ENCODE measurements around the gene RPL36A.

The RPL36A gene

DNA sequence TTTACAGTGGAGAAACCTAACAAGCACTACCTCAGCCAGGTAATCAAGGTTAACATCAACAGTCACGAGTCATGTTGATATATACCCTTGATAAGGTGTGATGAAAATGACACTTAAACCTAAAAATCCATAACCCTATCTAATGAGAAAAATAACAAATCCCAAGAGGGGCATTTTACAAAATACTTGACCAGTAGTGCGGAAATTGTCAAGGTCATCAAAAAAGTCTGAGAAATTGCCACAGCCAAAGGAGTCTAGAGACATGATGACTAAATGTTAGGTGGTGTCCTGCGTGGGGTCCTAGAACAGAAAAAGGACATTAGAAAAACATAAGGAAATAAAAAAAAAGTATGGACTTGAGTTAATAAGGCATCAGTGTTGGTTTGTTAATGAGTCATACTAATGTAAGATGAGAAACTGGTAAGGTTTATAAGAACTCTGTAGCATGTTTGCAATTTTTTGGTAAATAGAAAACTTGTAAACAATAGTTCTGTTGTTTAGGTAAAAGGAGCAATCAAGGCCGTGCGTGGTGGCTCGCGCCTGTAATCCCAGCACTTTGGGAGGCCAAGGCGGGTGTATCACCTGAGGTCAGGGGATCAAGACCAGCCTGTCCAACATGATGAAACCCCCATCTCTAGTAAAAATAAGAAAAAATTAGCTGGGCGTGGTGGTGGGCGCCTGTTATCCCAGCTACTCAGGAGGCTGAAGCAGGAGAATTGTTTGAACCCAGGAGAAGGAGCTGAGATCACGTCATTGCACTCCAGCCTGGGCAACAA is 2.9 kb downstream of the RPL36A start:
- DNase-seq, result no peak

DNA sequence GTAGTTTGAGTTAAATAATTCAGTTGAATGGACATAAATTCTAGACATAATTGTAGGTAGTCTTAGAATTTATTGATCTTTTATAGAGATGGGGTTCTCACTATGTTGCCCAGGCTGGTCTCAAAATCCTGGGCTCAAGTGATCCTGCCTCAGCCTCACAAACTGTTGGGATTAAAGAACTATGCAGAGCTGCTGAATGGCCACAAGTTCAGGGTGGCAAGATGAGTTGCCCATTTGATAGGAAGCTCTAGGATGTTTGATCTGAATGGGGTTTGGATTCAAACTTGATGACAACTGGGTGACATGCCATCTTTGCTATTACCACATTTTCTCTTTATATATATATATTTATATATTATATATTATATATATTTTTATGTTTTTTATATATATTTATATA is 3.6 kb downstream of the RPL36A start:
- DNase-seq, result no peak

GRCh38 chrX:101395789-101396188 is 5.0 kb downstream of the RPL36A start:
- DNase-seq, result no peak

DNA sequence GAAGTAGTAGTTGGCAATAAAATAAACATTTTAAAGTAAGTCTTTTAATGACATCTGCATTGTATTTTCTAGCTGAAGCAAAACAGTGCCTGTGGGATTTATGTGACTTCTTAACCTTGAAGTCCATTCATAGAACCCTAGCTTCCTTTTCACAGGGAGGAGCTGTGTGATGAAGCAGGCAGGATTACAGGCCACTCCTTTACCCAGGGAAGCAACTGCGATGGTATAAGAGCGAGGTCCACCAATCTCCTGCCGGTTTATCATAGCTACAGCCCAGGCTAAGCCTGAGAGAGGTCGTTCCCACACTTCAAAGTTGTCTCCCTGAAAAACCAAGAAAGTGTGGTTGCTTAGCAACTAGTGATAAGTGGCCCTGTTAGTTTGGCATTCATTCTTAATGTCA is 7.0 kb downstream of the RPL36A start:
- DNase-seq, result no peak

- no peak for DNase-seq
Observed at GRCh38 chrX:101398694-101399093, 7.9 kb downstream of the RPL36A start.

DNA sequence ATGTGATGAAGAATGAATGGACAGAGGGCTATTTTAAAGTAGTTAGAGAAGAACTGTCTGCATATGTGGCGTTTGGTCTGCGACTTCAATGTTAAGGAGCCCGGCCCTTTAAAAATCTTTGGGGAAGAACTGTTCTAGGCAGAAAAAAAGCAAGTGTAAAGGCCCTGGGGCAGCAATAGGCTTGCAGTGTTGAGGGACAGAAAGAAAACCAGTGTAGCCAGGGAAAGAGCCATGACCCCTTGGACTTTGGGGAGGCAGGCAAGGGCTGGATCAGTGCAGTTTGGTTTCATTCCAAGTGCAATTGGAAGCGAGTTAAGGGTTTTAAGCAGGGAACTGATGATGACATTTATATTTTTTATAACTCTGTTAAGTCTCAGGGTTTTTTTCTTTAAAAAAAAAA is 9.0 kb downstream of the RPL36A start:
- DNase-seq, result no peak

GRCh38 chrX:101407167-101407747 is 16.4 kb downstream of the RPL36A start:
- no peak for DNase-seq

DNA sequence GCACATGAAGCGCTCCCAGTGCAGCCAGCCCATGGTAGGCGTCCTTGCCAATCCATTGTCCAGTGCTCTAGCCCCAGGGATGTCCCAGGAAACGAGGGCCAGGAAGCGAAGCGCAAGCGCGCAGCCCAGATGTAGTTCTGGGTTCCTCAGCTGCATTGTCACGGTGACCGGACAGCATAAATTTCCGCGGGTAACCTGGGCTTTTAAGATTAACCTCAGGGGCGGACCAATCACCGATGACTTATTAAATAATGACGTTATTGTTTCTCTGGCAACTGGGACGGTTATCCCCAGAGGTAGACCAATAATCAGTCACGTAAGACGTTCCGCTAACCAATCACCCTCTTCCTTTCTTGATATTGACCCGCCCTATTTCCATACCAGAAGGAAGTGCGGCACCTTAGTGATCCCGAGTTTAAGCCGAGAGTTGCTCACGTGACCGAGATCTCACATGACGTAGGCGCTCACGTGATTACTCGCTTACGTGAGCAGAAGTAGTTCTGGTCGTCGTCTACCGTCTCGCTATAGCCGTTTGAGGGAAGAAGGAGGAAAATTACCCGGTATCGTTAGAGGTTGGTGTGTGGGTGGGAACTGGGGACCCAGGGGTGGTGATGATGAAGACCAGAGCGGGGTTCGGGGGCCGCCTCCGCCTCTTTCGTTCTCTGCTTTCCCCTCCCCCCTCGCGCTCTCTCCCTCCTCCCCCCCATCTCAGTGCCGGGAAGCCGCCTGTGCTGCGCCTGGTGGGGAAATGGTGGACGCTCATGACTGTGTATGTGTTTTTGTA is 17.1 kb downstream of the RPL36A start, which contains the start of the genes GLA and HNRNPH2:
Gene GLA (minus strand): TSS at position 178 of the 784 bp plus-strand sequence. CDS start 22 bp downstream, at position 156.
Gene HNRNPH2 (plus strand): TSS at position 475 of the 784 bp plus-strand sequence. CDS start 3,767 bp downstream, outside the sequence.
- DNase-seq, result peak; percentile 89

GRCh38 chrX:101408532-101408841 is 17.7 kb downstream of the RPL36A start:
- DNase-seq, result no peak

DNA sequence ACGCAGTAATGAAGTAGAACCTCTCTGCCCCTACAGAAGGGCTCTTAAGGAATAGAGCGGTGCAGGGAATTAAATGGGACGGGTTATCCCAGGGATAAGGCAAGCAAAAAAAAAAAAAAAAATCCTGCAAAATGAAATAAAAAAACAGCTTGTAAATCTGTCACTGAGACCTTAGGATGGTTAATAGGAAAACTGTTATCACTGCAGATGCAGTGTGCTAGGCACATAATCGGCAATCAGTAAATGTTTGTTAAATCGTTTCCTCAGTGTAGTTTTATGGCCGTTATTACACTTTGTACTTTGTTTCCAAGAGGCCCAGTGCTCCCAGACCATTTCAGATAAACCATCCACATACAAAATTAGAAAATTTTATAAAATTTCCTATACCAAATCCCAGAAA is 18.2 kb downstream of the RPL36A start:
- DNase-seq, result no peak

DNA sequence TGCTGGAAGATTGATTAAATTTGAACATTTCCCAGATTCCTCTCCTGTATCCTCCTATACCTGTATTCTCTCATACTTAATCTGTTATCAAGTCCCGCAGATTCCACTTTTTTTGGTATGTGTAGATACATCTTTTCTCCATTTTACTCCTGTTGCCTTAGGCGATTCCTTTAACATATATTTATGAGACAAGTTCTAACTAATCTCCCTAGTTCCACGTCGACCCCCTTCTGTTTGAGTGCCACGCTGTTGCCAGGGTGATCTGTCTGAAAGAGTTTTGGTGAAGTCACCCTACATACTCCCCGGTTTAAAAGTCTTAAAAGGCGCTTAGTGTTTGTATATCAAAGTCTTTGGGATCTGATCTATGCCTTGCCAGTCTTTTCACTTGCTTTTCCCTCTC is 19.6 kb downstream of the RPL36A start:
- no peak for DNase-seq

DNA sequence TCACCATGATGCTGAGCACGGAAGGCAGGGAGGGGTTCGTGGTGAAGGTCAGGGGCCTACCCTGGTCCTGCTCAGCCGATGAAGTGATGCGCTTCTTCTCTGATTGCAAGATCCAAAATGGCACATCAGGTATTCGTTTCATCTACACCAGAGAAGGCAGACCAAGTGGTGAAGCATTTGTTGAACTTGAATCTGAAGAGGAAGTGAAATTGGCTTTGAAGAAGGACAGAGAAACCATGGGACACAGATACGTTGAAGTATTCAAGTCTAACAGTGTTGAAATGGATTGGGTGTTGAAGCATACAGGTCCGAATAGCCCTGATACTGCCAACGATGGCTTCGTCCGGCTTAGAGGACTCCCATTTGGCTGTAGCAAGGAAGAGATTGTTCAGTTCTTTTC is 21.2 kb downstream of the RPL36A start:
- DNase-seq, result no peak

DNA sequence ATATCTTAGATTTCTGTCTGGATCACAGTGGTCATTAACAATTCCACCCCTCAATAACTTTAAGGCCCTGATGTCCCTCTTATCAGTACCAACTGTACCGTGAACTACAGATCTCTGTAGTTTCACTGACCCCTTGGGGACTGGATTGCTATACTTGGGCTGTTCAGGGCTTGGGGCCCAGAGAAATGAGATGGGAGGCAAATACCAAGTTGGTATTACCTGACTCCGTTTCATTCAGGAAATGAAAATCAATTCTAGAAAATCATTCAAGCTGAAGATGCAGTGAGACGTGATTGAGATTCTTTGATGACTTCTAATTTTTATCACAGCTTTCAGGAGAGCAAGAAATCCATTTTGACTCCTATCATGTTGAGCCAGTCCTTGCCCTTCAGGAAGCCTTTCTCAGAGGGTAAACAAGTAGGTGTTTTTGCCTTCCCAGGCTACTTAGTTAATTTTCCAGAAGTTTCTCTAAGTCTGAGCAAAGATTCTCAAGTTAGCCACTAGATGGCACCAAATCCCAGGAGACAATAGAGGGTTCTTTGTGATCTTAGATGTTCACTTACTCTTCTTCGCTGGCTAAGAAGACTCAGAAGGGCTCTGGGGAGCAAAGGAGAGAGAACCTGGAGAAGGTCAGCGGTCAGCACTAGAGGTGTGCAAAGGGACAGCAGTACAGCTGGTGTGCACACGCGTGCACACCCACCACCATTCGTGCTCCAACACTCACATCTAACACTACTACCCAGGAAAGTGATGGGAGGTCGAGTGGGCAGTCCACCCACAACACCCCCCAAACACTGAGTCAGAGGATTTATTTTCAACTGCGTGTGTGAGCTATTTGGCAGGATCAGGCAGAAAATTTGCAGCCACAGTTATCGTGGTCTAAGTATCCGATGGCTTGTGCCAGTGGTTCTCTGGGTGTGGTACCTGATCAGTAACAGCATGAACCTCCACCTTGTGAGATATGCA is 24.7 kb downstream of the RPL36A start:
- no peak for DNase-seq

GRCh38 chrX:101416691-101417090 is 25.9 kb downstream of the RPL36A start:
- DNase-seq, result no peak

GRCh38 chrX:101417190-101417589 is 26.4 kb downstream of the RPL36A start:
- no peak for DNase-seq

GRCh38 chrX:101417981-101418841 is 27.4 kb downstream of the RPL36A start:
- DNase-seq, result peak; percentile 61

GRCh38 chrX:101419489-101419888 is 28.7 kb downstream of the RPL36A start:
- DNase-seq, result no peak

GRCh38 chrX:101427954-101428353 is 37.1 kb downstream of the RPL36A start:
- DNase-seq, result no peak

- DNase-seq, result no peak
Observed at GRCh38 chrX:101429934-101430333, 39.1 kb downstream of the RPL36A start.

- no peak for DNase-seq
Observed at GRCh38 chrX:101430457-101431078, 39.8 kb downstream of the RPL36A start.

- DNase-seq, result no peak
Observed at GRCh38 chrX:101442085-101442484, 51.3 kb downstream of the RPL36A start.

All from stimulated activated CD8-positive, alpha-beta memory T cell treated with anti-CD3 and anti-CD28 coated beads, Interleukin-4, amount 100 ng/mL, for 48 hours (primary cell).